ENCODE results near the gene ZSWIM6.
"Not testable (repeated sequence)": the region's sequence is repeated elsewhere in the genome, so short reads cannot be mapped to it uniquely, and the experiment has no call there.

Gene ZSWIM6

GRCh38 chr5:61363401-61364114 is 31.5 kb downstream of the ZSWIM6 start:
- no peak for DNase-seq (ENCODE audit: low read depth in 2 of 2)

- DNase-seq (ENCODE audit: low read depth in 2 of 2) = no peak
Observed at GRCh38 chr5:61366497-61367240, 34.6 kb downstream of the ZSWIM6 start.

GRCh38 chr5:61370506-61370905 is 38.4 kb downstream of the ZSWIM6 start:
- DNase-seq (ENCODE audit: low read depth in 2 of 2) = no peak

GRCh38 chr5:61371474-61371873 is 39.4 kb downstream of the ZSWIM6 start:
- no peak for DNase-seq (ENCODE audit: low read depth in 2 of 2)

- no peak for DNase-seq (ENCODE audit: low read depth in 2 of 2)
Observed at GRCh38 chr5:61379677-61380076, 47.6 kb downstream of the ZSWIM6 start.

- no peak for DNase-seq (ENCODE audit: low read depth in 2 of 2)
Observed at GRCh38 chr5:61381968-61382367, 49.9 kb downstream of the ZSWIM6 start.

GRCh38 chr5:61385627-61386026 is 53.6 kb downstream of the ZSWIM6 start:
- no peak for DNase-seq (ENCODE audit: low read depth in 2 of 2)

- no peak for DNase-seq (ENCODE audit: low read depth in 2 of 2)
Observed at GRCh38 chr5:61386045-61386800, 54.2 kb downstream of the ZSWIM6 start.

- no peak for DNase-seq (ENCODE audit: low read depth in 2 of 2)
Observed at GRCh38 chr5:61389609-61390008, 57.6 kb downstream of the ZSWIM6 start.

GRCh38 chr5:61394078-61394704 is 62.1 kb downstream of the ZSWIM6 start:
- no peak for DNase-seq (ENCODE audit: low read depth in 2 of 2)

GRCh38 chr5:61394793-61395192 is 62.7 kb downstream of the ZSWIM6 start:
- DNase-seq (ENCODE audit: low read depth in 2 of 2) = no peak

- no peak for DNase-seq (ENCODE audit: low read depth in 2 of 2)
Observed at GRCh38 chr5:61397238-61397637, 65.2 kb downstream of the ZSWIM6 start.

GRCh38 chr5:61397937-61398336 is 65.9 kb downstream of the ZSWIM6 start:
- no peak for DNase-seq (ENCODE audit: low read depth in 2 of 2)

GRCh38 chr5:61398440-61398839 is 66.4 kb downstream of the ZSWIM6 start:
- DNase-seq (ENCODE audit: low read depth in 2 of 2) = no peak

- DNase-seq (ENCODE audit: low read depth in 2 of 2) = no peak
Observed at GRCh38 chr5:61399679-61400078, 67.6 kb downstream of the ZSWIM6 start.

- DNase-seq (ENCODE audit: low read depth in 2 of 2) = no peak
Observed at GRCh38 chr5:61401726-61402125, 69.7 kb downstream of the ZSWIM6 start.

GRCh38 chr5:61402244-61402823 is 70.3 kb downstream of the ZSWIM6 start:
- no peak for DNase-seq (ENCODE audit: low read depth in 2 of 2)

GRCh38 chr5:61402970-61403900 is 71.2 kb downstream of the ZSWIM6 start:
- no peak for DNase-seq (ENCODE audit: low read depth in 2 of 2)

- no peak for DNase-seq (ENCODE audit: low read depth in 2 of 2)
Observed at GRCh38 chr5:61405511-61406295, 73.6 kb downstream of the ZSWIM6 start.

- DNase-seq (ENCODE audit: low read depth in 2 of 2) = not testable (repeated sequence)
Observed at GRCh38 chr5:61406497-61406896, 74.4 kb downstream of the ZSWIM6 start.

Measured in fibroblast of skin of left biceps (primary cell).